ENCODE data around the gene PRPF40B.

The PRPF40B gene

GRCh38 chr12:49619286-49619685 is 4.1 kb upstream of the PRPF40B start:
- Histone ChIP-seq H2AFZ (ENCODE audit: low read depth, low read length) (no peak overlapping the region), H3K9me3 (ENCODE audit: low read length) (peaks cover 2% of the 10 kb centered on the region), H3K36me3 (ENCODE audit: insufficient read depth, low read length) (no peaks in the 10 kb centered on the region), H3K4me1 (ENCODE audit: insufficient read depth, low read length) (peaks cover 15% of the 10 kb centered on the region), H3K27me3 (ENCODE audit: insufficient read depth, low read length) (no peaks in the 10 kb centered on the region), H3K4me3 (ENCODE audit: low read length) (no peak overlapping the region)

DNA sequence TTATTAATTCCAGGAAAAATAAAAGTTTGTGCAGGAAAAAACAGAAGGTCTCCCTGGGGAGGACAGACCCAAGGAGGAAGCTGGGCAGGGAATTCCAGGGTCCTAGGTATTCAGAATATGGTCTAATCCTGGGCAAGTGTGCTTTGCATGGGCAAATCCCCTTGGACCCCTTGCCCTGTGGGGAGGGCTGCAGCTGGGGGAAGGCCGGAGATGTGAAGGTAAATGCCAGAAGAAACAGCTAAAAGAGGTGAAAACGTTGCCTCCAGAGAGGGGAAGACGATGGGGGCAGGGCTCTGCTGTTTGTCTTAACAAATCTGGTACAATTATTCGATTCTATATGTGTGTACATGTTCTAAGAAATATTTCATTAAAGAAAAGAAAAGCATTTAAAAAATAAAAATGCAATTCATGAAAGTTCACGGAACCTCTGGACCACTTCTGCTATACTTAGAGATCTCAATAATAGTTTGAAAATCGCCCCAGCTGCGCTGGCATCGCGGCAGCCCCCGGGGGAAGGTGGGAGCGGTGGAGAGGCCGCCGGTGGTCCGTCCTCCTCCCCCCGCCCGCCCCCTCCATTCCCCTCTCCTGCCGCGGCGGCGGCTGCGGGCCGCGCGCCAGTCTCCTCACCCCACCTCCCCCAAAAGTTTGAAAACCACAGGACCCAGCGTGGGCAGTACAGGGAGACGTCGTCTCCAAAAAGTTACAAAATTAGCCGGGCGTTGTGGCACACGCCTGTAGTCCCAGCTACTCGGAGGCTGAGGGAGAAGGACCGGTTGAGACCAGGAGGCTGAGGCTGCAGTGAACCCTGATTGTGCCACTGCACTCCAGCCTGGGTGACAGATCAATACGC is 1.5 kb upstream of the PRPF40B start:
- Histone ChIP-seq H3K4me3 (ENCODE audit: low read length) (peak overlapping the region; percentile 59), H3K9me3 (ENCODE audit: low read length) (no peaks in the 10 kb centered on the region), H3K4me1 (ENCODE audit: insufficient read depth, low read length) (peaks cover 15% of the 10 kb centered on the region), H3K27me3 (ENCODE audit: insufficient read depth, low read length) (no peaks in the 10 kb centered on the region), H2AFZ (ENCODE audit: low read depth, low read length) (peak overlapping the region; percentile 79), H3K36me3 (ENCODE audit: insufficient read depth, low read length) (no peaks in the 10 kb centered on the region)

- no peaks in the 10 kb centered on the region for H3K27me3 ChIP-seq (ENCODE audit: insufficient read depth, low read length)
- H3K4me1 ChIP-seq (ENCODE audit: insufficient read depth, low read length): peaks cover 15% of the 10 kb centered on the region
- H3K9me3 ChIP-seq (ENCODE audit: low read length): no peaks in the 10 kb centered on the region
- H3K36me3 ChIP-seq (ENCODE audit: insufficient read depth, low read length): no peaks in the 10 kb centered on the region
- peak overlapping the region; percentile 79 for H2AFZ ChIP-seq (ENCODE audit: low read depth, low read length)
- peak overlapping the region; percentile 59 for H3K4me3 ChIP-seq (ENCODE audit: low read length)
These were observed 740 bp upstream of the PRPF40B start for GRCh38 chr12:49622501-49623141.

DNA sequence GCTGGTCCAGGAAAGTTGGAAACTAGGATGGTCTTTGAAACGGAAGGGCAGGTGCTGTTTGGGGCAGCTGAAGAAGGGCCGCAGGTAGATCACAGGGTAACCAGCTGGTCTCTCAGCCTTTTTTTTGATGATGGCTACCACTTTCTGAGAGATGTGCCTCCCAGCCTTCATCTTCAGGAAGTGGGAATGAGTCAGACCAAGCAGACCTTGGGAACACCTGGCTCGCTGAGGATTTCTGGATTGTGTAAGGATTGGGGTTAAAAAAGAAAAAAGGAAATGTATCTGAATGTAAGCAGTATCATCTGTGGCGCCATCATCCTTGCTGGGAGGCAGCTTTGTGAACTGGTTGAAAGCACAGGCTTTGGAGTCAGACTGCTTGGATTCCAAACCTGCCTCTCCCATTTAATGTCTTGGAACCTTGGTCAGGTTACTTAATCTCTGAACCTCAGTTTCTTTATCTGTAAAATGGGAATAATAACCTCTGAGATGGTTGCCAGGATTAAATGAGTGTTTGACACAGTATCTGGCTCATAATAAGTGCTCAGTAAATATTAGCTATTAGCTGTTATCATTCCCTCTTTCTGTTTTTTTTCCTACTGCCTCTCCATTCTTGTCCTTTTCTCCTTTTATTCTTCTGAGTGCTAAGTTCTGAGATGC is 1.7 kb downstream of the PRPF40B start:
- no peaks in the 10 kb centered on the region for H3K27me3 ChIP-seq (ENCODE audit: insufficient read depth, low read length)
- H3K4me1 ChIP-seq (ENCODE audit: insufficient read depth, low read length): peaks cover 15% of the 10 kb centered on the region
- no peak overlapping the region for H2AFZ ChIP-seq (ENCODE audit: low read depth, low read length)
- H3K9me3 ChIP-seq (ENCODE audit: low read length): no peaks in the 10 kb centered on the region
- H3K4me3 ChIP-seq (ENCODE audit: low read length): no peak overlapping the region
- no peaks in the 10 kb centered on the region for H3K36me3 ChIP-seq (ENCODE audit: insufficient read depth, low read length)

GRCh38 chr12:49626169-49626835 is 2.9 kb downstream of the PRPF40B start:
- Histone ChIP-seq H3K4me1 (ENCODE audit: insufficient read depth, low read length) (peaks cover 15% of the 10 kb centered on the region), H2AFZ (ENCODE audit: low read depth, low read length) (no peak overlapping the region), H3K9me3 (ENCODE audit: low read length) (no peaks in the 10 kb centered on the region), H3K27me3 (ENCODE audit: insufficient read depth, low read length) (no peaks in the 10 kb centered on the region), H3K36me3 (ENCODE audit: insufficient read depth, low read length) (no peaks in the 10 kb centered on the region), H3K4me3 (ENCODE audit: low read length) (no peak overlapping the region)

DNA sequence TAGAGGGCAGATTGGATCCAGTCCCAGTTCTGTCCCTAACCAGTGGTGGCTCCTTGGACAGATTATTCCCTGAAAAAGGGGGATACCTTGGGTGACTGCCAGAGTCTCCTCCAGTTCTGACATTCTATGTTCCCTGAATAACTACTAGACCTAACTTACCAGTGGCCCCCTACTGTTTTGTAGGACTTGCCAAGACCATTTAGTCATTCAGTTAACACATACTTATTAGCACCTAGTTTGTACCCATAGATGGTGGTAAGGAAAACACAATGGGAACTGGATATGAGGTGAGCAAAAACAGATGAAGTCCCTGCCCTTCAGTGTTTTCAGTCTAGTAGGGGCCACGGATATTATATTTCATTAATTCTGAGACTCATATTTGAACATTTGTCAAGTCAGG is 3.5 kb downstream of the PRPF40B start:
- H3K9me3 ChIP-seq (ENCODE audit: low read length): no peaks in the 10 kb centered on the region
- no peak overlapping the region for H3K4me3 ChIP-seq (ENCODE audit: low read length)
- H3K36me3 ChIP-seq (ENCODE audit: insufficient read depth, low read length): no peaks in the 10 kb centered on the region
- H3K4me1 ChIP-seq (ENCODE audit: insufficient read depth, low read length): peaks cover 11% of the 10 kb centered on the region
- no peak overlapping the region for H2AFZ ChIP-seq (ENCODE audit: low read depth, low read length)
- H3K27me3 ChIP-seq (ENCODE audit: insufficient read depth, low read length): no peaks in the 10 kb centered on the region

GRCh38 chr12:49627752-49628360 is 4.5 kb downstream of the PRPF40B start:
- Histone ChIP-seq H3K27me3 (ENCODE audit: insufficient read depth, low read length) (no peaks in the 10 kb centered on the region), H2AFZ (ENCODE audit: low read depth, low read length) (no peak overlapping the region), H3K4me1 (ENCODE audit: insufficient read depth, low read length) (peaks cover 2% of the 10 kb centered on the region), H3K9me3 (ENCODE audit: low read length) (no peaks in the 10 kb centered on the region), H3K4me3 (ENCODE audit: low read length) (no peak overlapping the region), H3K36me3 (ENCODE audit: insufficient read depth, low read length) (no peaks in the 10 kb centered on the region)

GRCh38 chr12:49631336-49631907 is 8.1 kb downstream of the PRPF40B start:
- H3K4me1 ChIP-seq (ENCODE audit: insufficient read depth, low read length): no peaks in the 10 kb centered on the region
- H3K27me3 ChIP-seq (ENCODE audit: insufficient read depth, low read length): no peaks in the 10 kb centered on the region
- H3K9me3 ChIP-seq (ENCODE audit: low read length): no peaks in the 10 kb centered on the region
- H2AFZ ChIP-seq (ENCODE audit: low read depth, low read length): no peak overlapping the region
- peaks cover 7% of the 10 kb centered on the region for H3K36me3 ChIP-seq (ENCODE audit: insufficient read depth, low read length)
- H3K4me3 ChIP-seq (ENCODE audit: low read length): no peak overlapping the region

- H2AFZ ChIP-seq (ENCODE audit: low read depth, low read length): no peak overlapping the region
- H3K4me1 ChIP-seq (ENCODE audit: insufficient read depth, low read length): peaks cover 5% of the 10 kb centered on the region
- H3K9me3 ChIP-seq (ENCODE audit: low read length): no peaks in the 10 kb centered on the region
- no peaks in the 10 kb centered on the region for H3K27me3 ChIP-seq (ENCODE audit: insufficient read depth, low read length)
- no peak overlapping the region for H3K4me3 ChIP-seq (ENCODE audit: low read length)
- H3K36me3 ChIP-seq (ENCODE audit: insufficient read depth, low read length): peaks cover 7% of the 10 kb centered on the region
These were observed 9.0 kb downstream of the PRPF40B start for GRCh38 chr12:49632401-49632800.

DNA sequence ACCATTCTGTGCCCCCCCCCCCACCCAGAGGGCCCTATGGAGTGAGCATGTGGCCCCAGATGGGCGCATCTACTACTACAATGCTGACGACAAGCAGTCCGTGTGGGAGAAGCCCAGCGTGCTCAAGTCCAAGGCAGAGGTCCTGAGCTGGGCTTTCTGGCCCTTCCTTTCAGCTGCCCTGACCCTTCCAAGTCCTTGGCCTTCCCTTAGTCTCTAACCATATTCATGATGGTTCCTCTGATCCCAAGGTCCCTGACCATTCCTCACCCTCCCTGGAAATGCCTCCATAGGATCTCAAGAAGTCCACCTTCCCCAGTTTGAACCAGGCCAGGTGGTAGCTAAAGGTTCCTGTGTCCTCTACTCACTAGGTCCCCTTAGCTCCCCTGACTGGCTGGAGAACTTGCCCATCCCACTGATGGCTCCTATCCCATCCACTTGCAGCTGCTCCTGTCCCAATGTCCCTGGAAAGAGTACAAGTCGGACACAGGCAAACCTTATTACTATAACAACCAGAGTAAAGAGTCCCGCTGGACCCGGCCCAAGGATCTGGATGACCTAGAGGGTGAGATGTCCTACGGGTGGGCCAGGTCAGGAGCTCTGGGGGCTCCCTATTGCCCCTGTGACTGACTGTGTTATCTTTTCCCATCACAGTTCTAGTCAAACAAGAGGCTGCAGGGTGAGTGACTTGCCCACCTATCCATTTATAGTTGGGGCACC is 9.8 kb downstream of the PRPF40B start:
- Histone ChIP-seq H3K27me3 (ENCODE audit: insufficient read depth, low read length) (no peaks in the 10 kb centered on the region), H3K36me3 (ENCODE audit: insufficient read depth, low read length) (peaks cover 7% of the 10 kb centered on the region), H3K4me3 (ENCODE audit: low read length) (no peak overlapping the region), H3K9me3 (ENCODE audit: low read length) (no peaks in the 10 kb centered on the region), H2AFZ (ENCODE audit: low read depth, low read length) (no peak overlapping the region), H3K4me1 (ENCODE audit: insufficient read depth, low read length) (peaks cover 6% of the 10 kb centered on the region)

GRCh38 chr12:49633703-49634345 is 10.5 kb downstream of the PRPF40B start:
- H3K4me1 ChIP-seq (ENCODE audit: insufficient read depth, low read length): peaks cover 6% of the 10 kb centered on the region
- H3K9me3 ChIP-seq (ENCODE audit: low read length): no peaks in the 10 kb centered on the region
- no peak overlapping the region for H3K4me3 ChIP-seq (ENCODE audit: low read length)
- no peaks in the 10 kb centered on the region for H3K27me3 ChIP-seq (ENCODE audit: insufficient read depth, low read length)
- H3K36me3 ChIP-seq (ENCODE audit: insufficient read depth, low read length): peaks cover 7% of the 10 kb centered on the region
- no peak overlapping the region for H2AFZ ChIP-seq (ENCODE audit: low read depth, low read length)

All from neuron (in vitro differentiated cells).